ENCODE results near the gene TIMM22. TPM values are rescaled to one million over a fixed set of nuclear protein-coding genes. Genes with fewer than 3 reads are reported as not detected.

Gene TIMM22
- total RNA-seq, 3 donors from 2014 or later, result 8.2 to 11.4 (median 10.1) TPM

- no peaks in the 10 kb centered on the region for H3K9me3 ChIP-seq
- no peak overlapping the region for H3K4me3 ChIP-seq
- no peaks in the 10 kb centered on the region for H3K36me3 ChIP-seq (ENCODE audit: low read depth)
- DNase-seq (peak in 1 of 3 donors; percentile 2), ATAC-seq (no peak)
- no peak for TF ChIP-seq CTCF (IDR thresholded peaks at IDR 0.05)
- H3K4me1 ChIP-seq (ENCODE audit: low read depth), result no peaks in the 10 kb centered on the region
- intact Hi-C loops (cut with DNase I, micrococcal nuclease), result no loop called here
These were observed 34.8 kb upstream of the TIMM22 start for GRCh38 chr17:962166-962565.

DNA sequence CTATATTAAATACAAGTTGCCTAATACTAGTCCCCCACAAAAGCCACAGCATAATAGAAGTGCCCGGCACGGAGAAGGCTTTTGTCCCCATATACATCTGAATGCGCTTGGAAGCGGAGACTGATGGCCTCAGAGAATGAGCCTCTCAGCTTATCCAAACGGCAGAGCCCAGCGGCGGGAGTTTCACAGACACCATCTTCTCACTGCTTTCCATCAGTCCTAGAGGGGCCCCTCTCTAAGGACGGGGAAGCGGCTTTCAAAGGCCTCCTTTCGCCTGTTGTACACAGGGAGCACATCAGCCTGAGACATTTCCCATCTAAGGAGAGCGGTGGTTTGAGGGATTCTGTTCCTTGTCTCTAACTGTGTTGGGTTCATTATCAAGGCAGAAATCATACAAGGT lies 34.3 kb upstream of the TIMM22 start:
- Histone ChIP-seq H3K36me3 (ENCODE audit: low read depth) (no peaks in the 10 kb centered on the region), H3K4me3 (no peak overlapping the region), H3K4me1 (ENCODE audit: low read depth) (no peaks in the 10 kb centered on the region), H3K9me3 (no peaks in the 10 kb centered on the region)
- intact Hi-C loops (cut with DNase I, micrococcal nuclease), result no loop called here
- TF ChIP-seq CTCF (IDR thresholded peaks at IDR 0.05), result no peak
- DNase-seq (no peak), ATAC-seq (no peak)

- Histone ChIP-seq H3K4me1 (ENCODE audit: low read depth) (no peaks in the 10 kb centered on the region), H3K9me3 (no peaks in the 10 kb centered on the region), H3K4me3 (no peak overlapping the region), H3K36me3 (ENCODE audit: low read depth) (no peaks in the 10 kb centered on the region)
- no peak for ATAC-seq
- intact Hi-C loops (cut with DNase I, micrococcal nuclease), result no loop called here
- TF ChIP-seq CTCF (IDR thresholded peaks at IDR 0.05), result no peak
- DNase-seq, result no peak
These were observed 32.1 kb upstream of the TIMM22 start for GRCh38 chr17:964876-965275.

DNA sequence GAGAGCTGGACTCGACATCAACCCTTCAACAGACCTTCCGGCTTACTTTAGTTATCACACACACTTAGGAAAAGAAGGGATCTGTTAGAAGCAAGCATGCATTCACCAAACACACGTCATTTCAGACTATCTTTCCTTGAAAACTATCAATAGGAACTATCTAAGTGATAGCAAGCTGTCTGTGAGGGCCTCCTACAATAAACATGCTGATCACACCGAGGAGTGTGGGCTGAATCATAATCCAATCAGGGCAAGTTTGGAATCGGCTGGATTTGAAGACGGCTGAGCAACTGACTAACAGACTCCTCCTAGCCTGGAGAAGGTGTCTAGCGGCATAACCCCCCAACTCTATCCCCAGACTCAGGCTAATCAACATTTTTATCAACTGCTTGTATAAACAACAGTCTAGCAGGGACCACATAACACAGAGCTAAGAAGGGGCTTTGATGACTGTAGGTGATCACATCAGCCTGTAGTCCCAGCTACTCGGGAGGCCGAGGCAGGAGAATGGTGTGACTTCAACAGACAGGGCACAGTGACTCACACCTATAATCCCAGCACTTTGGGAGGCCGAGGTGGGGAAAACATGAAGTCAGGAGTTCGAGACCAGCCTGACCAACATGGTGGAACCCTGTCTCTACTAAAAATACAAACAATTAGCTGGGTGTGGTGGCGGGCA lies 31.5 kb upstream of the TIMM22 start:
- no peak for TF ChIP-seq CTCF (IDR thresholded peaks at IDR 0.05)
- intact Hi-C loops (cut with DNase I, micrococcal nuclease), result no loop called here
- DNase-seq, result no peak
- Histone ChIP-seq H3K36me3 (ENCODE audit: low read depth) (no peaks in the 10 kb centered on the region), H3K4me1 (ENCODE audit: low read depth) (no peaks in the 10 kb centered on the region), H3K9me3 (no peaks in the 10 kb centered on the region), H3K4me3 (no peak overlapping the region)
- no peak for ATAC-seq

- intact Hi-C loops (cut with DNase I, micrococcal nuclease), result no loop called here
- Histone ChIP-seq H3K4me1 (ENCODE audit: low read depth) (no peaks in the 10 kb centered on the region), H3K36me3 (ENCODE audit: low read depth) (no peaks in the 10 kb centered on the region), H3K9me3 (no peaks in the 10 kb centered on the region), H3K4me3 (no peak overlapping the region)
- TF ChIP-seq CTCF (IDR thresholded peaks at IDR 0.05), result no peak
- ATAC-seq (no peak), DNase-seq (no peak)
These were observed 29.8 kb upstream of the TIMM22 start for GRCh38 chr17:967122-967521.
